Vagina (tissue), 2 donors: ENCODE results near the gene USP40. TPM values are rescaled to one million over a fixed set of nuclear protein-coding genes. Genes with fewer than 3 reads are reported as not detected.

ENCODE experiments used
- DNase-seq, 2 donors: peaks; one replicate each; pipeline ENCODE4 v3.0.0-alpha.2; 2017; ENCODE audit errors: extremely low spot score in 2 of 2
- H3K27ac ChIP-seq: fragments of 200-600 bp; sonication (generic); one replicate; pipeline ENCODE4 v1.5.1; 2019
- H3K27me3 ChIP-seq: fragments of 200-600 bp; sonication (generic); one replicate; pipeline ENCODE4 v1.5.1; 2019
- H3K36me3 ChIP-seq, 2 donors: fragments of 200-600 bp; sonication (generic); one replicate each; pipeline ENCODE4 v1.5.1; 2017 to 2019
- H3K4me1 ChIP-seq: fragments of 200-600 bp; sonication (generic); one replicate; pipeline ENCODE4 v1.5.1; 2019
- H3K4me3 ChIP-seq, 2 donors: fragments of 200-600 bp; sonication (generic); 1 replicate in 1 of 2; 2 replicates in 1 of 2; pipeline ENCODE4 v1.5.1; 2016 to 2019
- H3K9me3 ChIP-seq: fragments of 200-600 bp; sonication (generic); one replicate; pipeline ENCODE4 v1.5.1; 2019
- CTCF ChIP-seq, 3 experiments: fragments of 450-650 bp in 2 of 3; fragments of 200-600 bp in 1 of 3; sonication (generic) in 1 of 3; IDR thresholded peaks; one replicate each; pipeline ENCODE4 v1.5.1; 2017 to 2019; ENCODE audit warnings: antibody characterized with exemption in 3 of 3, mild to moderate bottlenecking in 2 of 3, moderate library complexity in 2 of 3
- POLR2A ChIP-seq, 2 donors: fragments of 450-650 bp; IDR thresholded peaks; one replicate each; pipeline ENCODE4 v1.6.1; 2017; ENCODE audit warnings: antibody characterized with exemption in 2 of 2, mild to moderate bottlenecking in 2 of 2, moderate library complexity in 2 of 2
- POLR2AphosphoS5 ChIP-seq, 2 donors: sonication (generic); formaldehyde crosslinking; IDR thresholded peaks; one replicate each; pipeline ENCODE4 v1.9.0; 2017; ENCODE audit warnings: antibody characterized with exemption in 2 of 2, mild to moderate bottlenecking in 2 of 2, low read depth in 1 of 2; ENCODE audit not compliant: insufficient read depth in 1 of 2
- intact Hi-C: fragments of 100-400 bp; cut with DNase I; formaldehyde crosslinking; loops from one replicate; pipeline ENCODE4 v1.15.1; 2023
- total RNA-seq: library from RNA; depleted of rRNA; stranded (reverse); fragments of >200 nt; gene quantifications from one replicate; pipeline ENCODE4 v1.2.3, GENCODE V29; 2016

Gene USP40
- total RNA-seq, 1 donor from 2014 or later: 50.1 TPM

DNA sequence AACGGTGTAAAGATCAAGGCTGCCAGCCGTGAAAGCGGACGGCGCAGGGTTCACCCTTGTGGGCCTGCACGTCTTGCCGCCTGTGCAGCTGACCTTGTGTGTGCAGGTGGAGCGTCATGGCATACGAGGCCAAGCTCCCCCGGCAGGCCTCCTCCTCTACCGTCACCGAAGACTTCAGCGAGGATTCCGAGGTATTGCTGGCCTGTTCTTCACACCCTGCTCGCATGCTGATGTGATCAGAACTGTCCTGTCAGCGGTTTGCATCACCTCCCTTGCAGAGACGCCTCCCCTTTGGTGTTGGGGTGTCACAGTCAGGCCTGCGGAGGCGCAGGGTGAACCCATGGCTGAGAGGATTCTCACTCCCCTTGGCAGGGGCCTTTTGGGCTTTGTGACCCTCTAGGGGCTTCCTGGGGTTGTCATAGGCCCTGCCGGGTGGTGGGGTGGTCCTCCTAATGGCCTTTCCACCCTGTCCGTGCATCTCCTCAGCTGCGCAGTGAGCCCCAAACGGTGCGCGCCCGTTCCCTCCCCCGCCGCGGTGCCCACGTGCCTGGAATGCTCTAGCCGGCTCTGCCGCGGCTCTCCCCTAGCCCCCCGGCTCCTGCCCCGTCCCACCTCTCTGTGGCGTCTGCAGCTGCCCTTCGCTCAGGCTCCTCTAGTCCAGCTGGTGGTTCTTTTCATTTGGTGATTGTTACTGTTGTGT is 119.8 kb downstream of the USP40 start:
- H3K27me3 ChIP-seq: no peaks in the 10 kb centered on the region
- H3K36me3 ChIP-seq: peaks cover 0 to 36% of the 10 kb centered on the region in 2 donors
- H3K4me1 ChIP-seq: no peaks in the 10 kb centered on the region
- DNase-seq: no peak
- H3K4me3 ChIP-seq: no peak overlapping the region
- no peaks in the 10 kb centered on the region for H3K9me3 ChIP-seq
- no peak for TF ChIP-seq CTCF (IDR thresholded peaks at IDR 0.05)
- no peak for TF ChIP-seq POLR2AphosphoS5 (IDR thresholded peaks at IDR 0.05; ENCODE audit: insufficient read depth in 1 of 2, low read depth in 1 of 2)
- no peak for TF ChIP-seq POLR2A (IDR thresholded peaks at IDR 0.05)
- no peak overlapping the region for H3K27ac ChIP-seq
- intact Hi-C loops: no loop called here

DNA sequence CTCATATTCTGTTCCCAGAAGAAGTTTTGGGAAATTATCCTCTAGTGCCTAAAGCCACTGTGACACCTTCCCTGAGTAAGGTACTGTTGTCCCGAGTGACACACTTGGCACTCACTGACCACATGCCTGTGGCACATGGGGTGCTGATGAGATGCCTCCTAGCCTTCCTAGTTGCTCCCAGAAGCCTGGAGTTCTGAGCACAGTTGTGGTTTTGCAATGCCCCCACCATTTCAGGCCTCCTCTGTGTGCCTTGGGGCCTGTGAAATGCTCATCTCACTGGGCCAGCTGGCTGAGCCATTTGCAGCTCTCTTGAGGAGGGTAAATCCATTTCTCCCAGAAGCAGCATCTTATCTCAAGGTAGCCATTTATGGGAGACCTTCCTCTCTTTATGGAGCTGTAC is 120.5 kb downstream of the USP40 start:
- H3K27me3 ChIP-seq: no peaks in the 10 kb centered on the region
- H3K4me3 ChIP-seq: no peak overlapping the region
- no peaks in the 10 kb centered on the region for H3K9me3 ChIP-seq
- H3K36me3 ChIP-seq: peaks cover 0 to 36% of the 10 kb centered on the region in 2 donors
- DNase-seq: no peak
- no peaks in the 10 kb centered on the region for H3K4me1 ChIP-seq
- intact Hi-C loops: no loop called here
- no peak overlapping the region for H3K27ac ChIP-seq
- TF ChIP-seq POLR2A (IDR thresholded peaks at IDR 0.05) (no peak), CTCF (IDR thresholded peaks at IDR 0.05) (no peak), POLR2AphosphoS5 (IDR thresholded peaks at IDR 0.05; ENCODE audit: insufficient read depth in 1 of 2, low read depth in 1 of 2) (no peak)

DNA sequence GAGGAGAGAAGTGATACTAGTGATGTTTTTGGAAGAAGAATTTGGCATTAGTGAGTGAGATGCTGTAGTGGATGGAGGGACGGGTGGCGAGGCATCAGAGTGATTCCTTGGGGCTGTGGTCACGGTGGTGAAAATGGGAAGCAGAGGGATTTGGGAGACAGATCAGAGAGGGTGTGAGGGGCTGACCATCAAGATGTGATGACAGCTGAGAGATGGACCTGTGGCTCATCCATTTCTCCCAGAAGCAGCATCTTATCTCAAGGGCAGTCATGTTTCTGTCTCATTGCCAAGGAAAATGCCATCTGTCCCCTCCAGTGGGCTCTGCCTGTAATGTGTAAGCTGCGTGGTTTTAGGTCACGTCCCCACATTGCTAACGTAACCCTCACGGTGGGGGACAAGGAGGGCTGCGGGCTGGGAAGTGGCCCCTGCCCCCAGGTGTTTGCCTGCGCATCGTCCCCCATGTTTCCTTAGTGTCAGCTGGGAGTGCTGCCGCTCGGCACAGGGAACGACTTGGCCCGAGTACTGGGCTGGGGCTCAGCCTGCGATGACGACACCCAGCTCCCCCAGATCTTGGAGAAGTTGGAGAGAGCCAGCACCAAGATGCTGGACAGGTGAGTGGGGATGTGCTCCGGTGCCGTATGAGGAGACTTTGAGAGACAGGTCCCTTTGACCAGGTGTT is 121.3 kb downstream of the USP40 start:
- TF ChIP-seq CTCF (IDR thresholded peaks at IDR 0.05) (no peak), POLR2AphosphoS5 (IDR thresholded peaks at IDR 0.05; ENCODE audit: insufficient read depth in 1 of 2, low read depth in 1 of 2) (no peak), POLR2A (IDR thresholded peaks at IDR 0.05) (no peak)
- Histone ChIP-seq H3K27ac (no peak overlapping the region), H3K27me3 (no peaks in the 10 kb centered on the region), H3K36me3 (peaks cover 0 to 29% of the 10 kb centered on the region in 2 donors), H3K9me3 (no peaks in the 10 kb centered on the region), H3K4me3 (no peak overlapping the region), H3K4me1 (no peaks in the 10 kb centered on the region)
- DNase-seq: no peak
- intact Hi-C loops: no loop called here

- no peak overlapping the region for H3K4me3 ChIP-seq
- no peak for DNase-seq
- no peaks in the 10 kb centered on the region for H3K4me1 ChIP-seq
- H3K27me3 ChIP-seq: no peaks in the 10 kb centered on the region
- no peak overlapping the region for H3K27ac ChIP-seq
- intact Hi-C loops: no loop called here
- no peak for TF ChIP-seq POLR2AphosphoS5 (IDR thresholded peaks at IDR 0.05; ENCODE audit: insufficient read depth in 1 of 2, low read depth in 1 of 2)
- TF ChIP-seq CTCF (IDR thresholded peaks at IDR 0.05): no peak
- no peak for TF ChIP-seq POLR2A (IDR thresholded peaks at IDR 0.05)
- H3K36me3 ChIP-seq: peaks cover 0 to 22% of the 10 kb centered on the region in 2 donors
- H3K9me3 ChIP-seq: no peaks in the 10 kb centered on the region
Measured at GRCh38 chr2:233444501-233444900, 122.1 kb downstream of the USP40 start.
